Endothelial cell of umbilical vein (primary cell): Measurements from ENCODE around the gene AGA. TPM values are rescaled to one million over a fixed set of nuclear protein-coding genes. Genes with fewer than 3 reads are reported as not detected.

ENCODE experiments used
- BruUV-seq: library from RNA; stranded (reverse); fragments of 400-500 nt; replicated peaks from 2 replicates; lab custom pipeline; 2021; lab: Mats Ljungman, UMichigan
- CTCF ChIA-PET: fragments of 300-600, 350-600 bp; sonication (Branson Sonifier 250); formaldehyde crosslinking; loops from one replicate; lab custom pipeline; 2021; ENCODE audit warnings: antibody characterized with exemption, inconsistent platforms; lab: Charles Lee
- POLR2A ChIA-PET: fragments of 300-600, 350-600 bp; sonication (Branson Sonifier 250); formaldehyde crosslinking; loops from one replicate; lab custom pipeline; 2021; ENCODE audit warnings: antibody characterized with exemption, inconsistent platforms; lab: Charles Lee
- DNase-seq: peaks from one replicate; pipeline ENCODE4 v3.0.0-alpha.2; 2011; ENCODE audit warnings: low read depth, low spot score
- FAIRE-seq: peaks from 2 replicates; lab custom pipeline; 2011; peaks lifted over from hg19 to GRCh38; lab: Jason Lieb, UNC
- H2AFZ ChIP-seq: 2 replicates; pipeline ENCODE4 v1.6.0; 2012; ENCODE audit warnings: low read depth, low read length, control low read depth, inconsistent platforms
- H3K27ac ChIP-seq: 2 replicates; pipeline ENCODE4 v1.5.1; 2011; ENCODE audit warnings: low read depth, mild to moderate bottlenecking, control low read depth, low read length, moderate library complexity; ENCODE audit not compliant: insufficient read depth
- H3K27me3 ChIP-seq, 2 experiments: 2 replicates each; pipeline versions ENCODE4 v1.6.0 to v1.6.1; 2011; ENCODE audit warnings: low read length in 2 of 2, mixed read lengths in 1 of 2; ENCODE audit not compliant: control insufficient read depth in 2 of 2, insufficient read depth in 2 of 2
- H3K36me3 ChIP-seq, 2 experiments: 2 replicates in 1 of 2; 3 replicates in 1 of 2; pipeline ENCODE4 v1.5.1; 2011; ENCODE audit warnings: low read length in 2 of 2, mild to moderate bottlenecking in 1 of 2, moderate library complexity in 1 of 2; ENCODE audit not compliant: control insufficient read depth in 2 of 2, insufficient read depth in 2 of 2; ENCODE audit errors: extremely low read depth in 1 of 2
- H3K4me1 ChIP-seq: 3 replicates; pipeline ENCODE4 v1.5.1; 2011; ENCODE audit warnings: mild to moderate bottlenecking, low read length; ENCODE audit not compliant: control insufficient read depth, insufficient read depth; ENCODE audit errors: extremely low read depth
- H3K4me2 ChIP-seq: 2 replicates; pipeline ENCODE4 v1.6.1; 2011; ENCODE audit warnings: low read length, control low read depth, mixed read lengths; ENCODE audit not compliant: insufficient read depth
- H3K4me3 ChIP-seq, 3 experiments: fragments of 200-600 bp in 1 of 3; sonication (generic), shearing (Covaris generic) in 1 of 3; replicated peaks in 1 of 3; 2 replicates each; pipeline ENCODE4 v1.5.1; 2011 to 2016; ENCODE audit warnings: control low read depth in 3 of 3, low read length in 3 of 3, mild to moderate bottlenecking in 2 of 3, inconsistent platforms in 1 of 3, low read depth in 1 of 3, moderate library complexity in 1 of 3; ENCODE audit not compliant: insufficient read depth in 1 of 3
- H3K79me2 ChIP-seq: 2 replicates; pipeline ENCODE4 v1.6.0; 2012; ENCODE audit warnings: low read length, inconsistent platforms; ENCODE audit not compliant: control insufficient read depth, insufficient read depth
- H3K9ac ChIP-seq: replicated peaks from 2 replicates; pipeline ENCODE3; 2011; ENCODE audit warnings: low read length, control low read depth; ENCODE audit not compliant: insufficient read depth; ENCODE audit errors: extremely low read depth
- H3K9me1 ChIP-seq: replicated peaks from 3 replicates; pipeline ENCODE4 v1.6.0; 2011; ENCODE audit warnings: mild to moderate bottlenecking, low read length; ENCODE audit not compliant: control insufficient read depth, insufficient read depth; ENCODE audit errors: extremely low read depth
- H3K9me3 ChIP-seq: replicated peaks from 2 replicates; pipeline ENCODE4 v1.5.1; 2012; ENCODE audit warnings: low read length, inconsistent platforms; ENCODE audit not compliant: control insufficient read depth, insufficient read depth
- H4K20me1 ChIP-seq: replicated peaks from 2 replicates; pipeline ENCODE3; 2011; ENCODE audit warnings: mild to moderate bottlenecking, low read length; ENCODE audit not compliant: control insufficient read depth, insufficient read depth; ENCODE audit errors: extremely low read depth
- EZH2 ChIP-seq: IDR thresholded peaks from 2 replicates; pipeline ENCODE4 v1.6.1; 2012; ENCODE audit warnings: borderline replicate concordance, low read depth, mild to moderate bottlenecking, moderate library complexity, low read length, inconsistent platforms; ENCODE audit not compliant: severe bottlenecking
- FOS ChIP-seq: IDR thresholded peaks from 2 replicates; pipeline ENCODE4 v1.6.1; 2011; ENCODE audit warnings: mild to moderate bottlenecking, low read length, moderate library complexity, borderline replicate concordance; ENCODE audit not compliant: insufficient read depth
- GATA2 ChIP-seq: IDR thresholded peaks from 2 replicates; pipeline ENCODE4 v1.7.0; 2011; ENCODE audit warnings: low read depth, mild to moderate bottlenecking, moderate library complexity, mixed read lengths, low read length; ENCODE audit not compliant: insufficient read length, insufficient read depth
- JUN ChIP-seq: IDR thresholded peaks from 2 replicates; pipeline ENCODE4 v1.6.1; 2011; ENCODE audit warnings: borderline replicate concordance, low read depth; ENCODE audit not compliant: insufficient read length, insufficient read depth
- MYC ChIP-seq: IDR thresholded peaks from one replicate; pipeline ENCODE4 v1.6.1; 2011; ENCODE audit warnings: mild to moderate bottlenecking, low read depth, low read length
- POLR2A ChIP-seq: IDR thresholded peaks from 2 replicates; pipeline ENCODE4 v1.6.1; 2012; ENCODE audit warnings: low read depth, mild to moderate bottlenecking, control low read depth, low read length
- POLR2AphosphoS5 ChIP-seq: IDR thresholded peaks from 2 replicates; pipeline ENCODE4 v1.6.1; 2012; ENCODE audit warnings: low read depth, mild to moderate bottlenecking, control low read depth, low read length, moderate library complexity; ENCODE audit not compliant: insufficient read depth
- dilution Hi-C: fragments of 300-500 bp; cut with MboI; formaldehyde crosslinking; loops from one replicate; pipeline ENCODE4 v1.15.0; 2019; ENCODE audit warnings: low sequenced_read_pairs; ENCODE audit not compliant: extremely low pct_ligation_motif_present
- intact Hi-C: fragments of 100-400 bp; cut with micrococcal nuclease; formaldehyde crosslinking; loops from one replicate; pipeline ENCODE4 v1.10.0; 2022
- polyA plus RNA-seq, 4 experiments: library from polyadenylated mRNA; depleted of rRNA in 3 of 4; stranded (reverse) in 3 of 4; unstranded in 1 of 4; fragments of >200 nt; gene quantifications; 2 replicates each; pipeline versions ENCODE4 v1.2.1 to v1.2.3, GENCODE V29; 2011 to 2012; ENCODE audit warnings: missing spikeins in 1 of 4
- total RNA-seq: library from RNA; stranded (reverse); gene quantifications from 2 replicates; pipeline ENCODE4 v1.2.3, GENCODE V29; 2021
- TF ChIP-seq, protein P1 (sequence below), 2 donors: IDR thresholded peaks; 1 replicate in 1 of 2; 2 replicates in 1 of 2; pipeline ENCODE4 v1.5.1; 2011; ENCODE audit warnings: low read length in 2 of 2, mild to moderate bottlenecking in 2 of 2, moderate library complexity in 2 of 2, control low read depth in 1 of 2, inconsistent platforms in 1 of 2, low read depth in 1 of 2; ENCODE audit not compliant: insufficient read depth in 1 of 2; ENCODE audit errors: extremely low read depth in 1 of 2
- TF ChIP-seq, protein P2 (sequence below): IDR thresholded peaks from 2 replicates; pipeline ENCODE4 v1.6.1; 2011; ENCODE audit not compliant: insufficient read depth, insufficient read length

AGA gene
- total and polyA plus RNA-seq, 2 donors (not counting 3 experiments of a cell fraction or from before 2014, with no cell fraction given): 14.1 to 16.9 TPM

- H2AFZ ChIP-seq: no peak overlapping the region
- no peak overlapping the region for H3K9ac ChIP-seq
- intact Hi-C loops (no loop called here), dilution Hi-C loops (no loop called here)
- ChIA-PET CTCF (no interaction called here), POLR2A (no interaction called here)
- no peaks in the 10 kb centered on the region for H3K4me1 ChIP-seq
- FAIRE-seq (no peak), DNase-seq (no peak)
- no peaks in the 10 kb centered on the region for H3K27me3 ChIP-seq
- BruUV-seq: no TSS peak
- no peaks in the 10 kb centered on the region for H3K9me3 ChIP-seq
- H3K9me1 ChIP-seq: no peaks in the 10 kb centered on the region
- no peak overlapping the region for H3K4me2 ChIP-seq
- no peak overlapping the region for H3K27ac ChIP-seq
- no peak overlapping the region for H3K4me3 ChIP-seq
- H4K20me1 ChIP-seq: no peaks in the 10 kb centered on the region
- no peaks in the 10 kb centered on the region for H3K36me3 ChIP-seq
- H3K79me2 ChIP-seq: no peaks in the 10 kb centered on the region
- TF ChIP-seq EZH2: no peak
- no peak for TF ChIP-seq POLR2AphosphoS5
- no peak for TF ChIP-seq POLR2A
- no peak for TF ChIP-seq FOS
- no peak for TF ChIP-seq MYC
- TF ChIP-seq, protein P1, sequence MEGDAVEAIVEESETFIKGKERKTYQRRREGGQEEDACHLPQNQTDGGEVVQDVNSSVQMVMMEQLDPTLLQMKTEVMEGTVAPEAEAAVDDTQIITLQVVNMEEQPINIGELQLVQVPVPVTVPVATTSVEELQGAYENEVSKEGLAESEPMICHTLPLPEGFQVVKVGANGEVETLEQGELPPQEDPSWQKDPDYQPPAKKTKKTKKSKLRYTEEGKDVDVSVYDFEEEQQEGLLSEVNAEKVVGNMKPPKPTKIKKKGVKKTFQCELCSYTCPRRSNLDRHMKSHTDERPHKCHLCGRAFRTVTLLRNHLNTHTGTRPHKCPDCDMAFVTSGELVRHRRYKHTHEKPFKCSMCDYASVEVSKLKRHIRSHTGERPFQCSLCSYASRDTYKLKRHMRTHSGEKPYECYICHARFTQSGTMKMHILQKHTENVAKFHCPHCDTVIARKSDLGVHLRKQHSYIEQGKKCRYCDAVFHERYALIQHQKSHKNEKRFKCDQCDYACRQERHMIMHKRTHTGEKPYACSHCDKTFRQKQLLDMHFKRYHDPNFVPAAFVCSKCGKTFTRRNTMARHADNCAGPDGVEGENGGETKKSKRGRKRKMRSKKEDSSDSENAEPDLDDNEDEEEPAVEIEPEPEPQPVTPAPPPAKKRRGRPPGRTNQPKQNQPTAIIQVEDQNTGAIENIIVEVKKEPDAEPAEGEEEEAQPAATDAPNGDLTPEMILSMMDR (IDR thresholded peaks at IDR 0.05; ENCODE audit: extremely low read depth in 1 of 2, insufficient read depth in 1 of 2, low read depth in 1 of 2, low read length in 2 of 2): no peak
- TF ChIP-seq, protein P2, sequence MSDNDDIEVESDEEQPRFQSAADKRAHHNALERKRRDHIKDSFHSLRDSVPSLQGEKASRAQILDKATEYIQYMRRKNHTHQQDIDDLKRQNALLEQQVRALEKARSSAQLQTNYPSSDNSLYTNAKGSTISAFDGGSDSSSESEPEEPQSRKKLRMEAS: no peak
- TF ChIP-seq GATA2: no peak
- TF ChIP-seq JUN: no peak
Measured at GRCh38 chr4:177448850-177449249, 6.6 kb upstream of the AGA start.
